GM18873 (cell line): ENCODE results near the gene MSI1.
"Not testable (repeated sequence)": the region's sequence is repeated elsewhere in the genome, so short reads cannot be mapped to it uniquely, and the experiment has no call there.

Experiments
- ATAC-seq: cut with Tn5 transposase; IDR thresholded peaks from one replicate; pipeline ENCODE4 v1.9.1; 2021; ENCODE audit warnings: mild to moderate bottlenecking, moderate library complexity, moderate number of reproducible peaks; ENCODE audit not compliant: unreplicated experiment, low FRiP score

Gene MSI1

GRCh38 chr12:120358412-120359100 is 10.4 kb downstream of the MSI1 start:
- no peak for ATAC-seq

GRCh38 chr12:120357104-120357503 is 11.9 kb downstream of the MSI1 start:
- ATAC-seq = no peak

- no peak for ATAC-seq
Observed at GRCh38 chr12:120356567-120357030, 12.4 kb downstream of the MSI1 start.

GRCh38 chr12:120353556-120354317 is 15.2 kb downstream of the MSI1 start:
- no peak for ATAC-seq

- ATAC-seq = no peak
Observed at GRCh38 chr12:120353136-120353535, 15.8 kb downstream of the MSI1 start.

- no peak for ATAC-seq
Observed at GRCh38 chr12:120352117-120352516, 16.8 kb downstream of the MSI1 start.

- no peak for ATAC-seq
Observed at GRCh38 chr12:120350576-120351350, 18.2 kb downstream of the MSI1 start.

GRCh38 chr12:120347766-120348165 is 21.2 kb downstream of the MSI1 start:
- no peak for ATAC-seq

- ATAC-seq = no peak
Observed at GRCh38 chr12:120346681-120347080, 22.3 kb downstream of the MSI1 start.

GRCh38 chr12:120346031-120346430 is 22.9 kb downstream of the MSI1 start:
- no peak for ATAC-seq

GRCh38 chr12:120343692-120344091 is 25.3 kb downstream of the MSI1 start:
- ATAC-seq = no peak

- no peak for ATAC-seq
Observed at GRCh38 chr12:120343039-120343537, 25.9 kb downstream of the MSI1 start.

- ATAC-seq = no peak
Observed at GRCh38 chr12:120342175-120343038, 26.6 kb downstream of the MSI1 start.

GRCh38 chr12:120339256-120339655 is 29.7 kb downstream of the MSI1 start:
- ATAC-seq = no peak

GRCh38 chr12:120337730-120338129 is 31.2 kb downstream of the MSI1 start:
- ATAC-seq = no peak

- ATAC-seq = not testable (repeated sequence)
Observed at GRCh38 chr12:120336392-120336791, 32.6 kb downstream of the MSI1 start.

- not testable (repeated sequence) for ATAC-seq
Observed at GRCh38 chr12:120335447-120335846, 33.5 kb downstream of the MSI1 start.

GRCh38 chr12:120332523-120332922 is 36.4 kb downstream of the MSI1 start:
- no peak for ATAC-seq

- no peak for ATAC-seq
Observed at GRCh38 chr12:120332041-120332440, 36.9 kb downstream of the MSI1 start.

GRCh38 chr12:120331390-120331789 is 37.6 kb downstream of the MSI1 start:
- no peak for ATAC-seq
